ENCODE measurements around the gene ZCRB1.

ZCRB1 gene

DNA sequence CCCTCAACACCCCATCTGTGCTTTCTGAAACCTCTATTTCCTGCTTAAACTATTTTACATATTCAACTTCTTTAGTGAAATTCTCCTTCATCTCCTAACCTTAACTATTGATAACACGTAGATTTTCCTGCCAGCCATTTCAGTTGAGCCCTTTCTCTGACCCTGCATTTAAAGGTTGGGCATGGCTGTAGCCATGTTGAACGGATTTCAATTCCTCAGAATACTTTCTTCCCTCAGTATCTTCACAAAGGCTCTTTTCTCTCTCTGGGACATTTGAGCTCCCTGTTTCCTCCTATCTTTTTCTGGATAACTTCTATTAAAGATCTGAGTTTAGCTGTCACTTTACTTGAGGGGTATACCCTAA, 1.3 kb upstream of the ZCRB1 start:
- DNase-seq (ENCODE audit: low spot score), result no peak

DNA sequence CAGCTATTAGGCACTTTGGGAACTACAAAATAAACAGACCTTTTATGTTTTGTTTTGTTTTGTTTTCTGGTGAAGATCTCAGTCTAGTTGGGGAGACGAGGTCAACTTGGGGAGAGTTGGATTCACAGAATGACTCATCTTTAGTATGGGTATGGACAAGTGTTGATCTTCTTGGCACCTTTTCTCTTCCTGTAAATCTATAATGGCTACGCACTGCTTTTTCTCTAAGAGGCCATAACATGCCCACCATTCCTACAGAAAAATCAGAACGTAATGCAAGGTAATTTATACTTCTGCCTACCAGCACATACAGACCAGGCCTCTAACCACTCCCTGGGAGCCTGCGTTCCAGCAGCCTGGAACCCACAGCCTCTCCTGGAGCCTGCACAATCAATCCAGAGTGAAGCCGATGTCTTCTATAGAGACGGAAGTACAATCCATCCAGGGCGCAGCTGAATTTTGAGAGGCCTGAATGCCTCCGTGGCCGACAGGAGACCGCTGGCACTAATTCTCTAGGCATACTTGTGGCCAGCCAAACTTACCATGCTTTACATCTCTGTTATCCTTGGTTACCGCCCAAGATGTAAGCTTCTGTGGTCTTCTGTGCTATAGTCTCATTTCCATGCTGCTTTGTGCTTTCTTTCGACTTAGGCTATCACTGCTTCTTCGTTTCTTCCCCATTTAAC, 790 bp upstream of the ZCRB1 start:
- DNase-seq (ENCODE audit: low spot score), result peak; percentile 54

DNA sequence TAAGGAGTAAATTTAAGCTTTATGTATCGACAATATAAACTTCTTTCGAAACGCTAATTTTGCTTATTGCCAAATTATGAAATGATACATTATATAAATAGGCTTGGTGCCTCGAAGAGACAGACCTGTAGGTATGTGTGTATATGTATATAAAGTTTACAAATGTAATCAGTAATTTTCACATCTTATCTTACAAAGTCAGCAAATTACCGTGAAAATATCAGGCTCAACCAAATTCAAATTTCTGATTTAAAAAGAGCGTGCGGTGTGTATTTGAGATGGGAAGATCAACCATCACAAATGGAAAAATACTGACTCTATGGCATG, 605 bp downstream of the ZCRB1 start:
- no peak for DNase-seq (ENCODE audit: low spot score)

DNA sequence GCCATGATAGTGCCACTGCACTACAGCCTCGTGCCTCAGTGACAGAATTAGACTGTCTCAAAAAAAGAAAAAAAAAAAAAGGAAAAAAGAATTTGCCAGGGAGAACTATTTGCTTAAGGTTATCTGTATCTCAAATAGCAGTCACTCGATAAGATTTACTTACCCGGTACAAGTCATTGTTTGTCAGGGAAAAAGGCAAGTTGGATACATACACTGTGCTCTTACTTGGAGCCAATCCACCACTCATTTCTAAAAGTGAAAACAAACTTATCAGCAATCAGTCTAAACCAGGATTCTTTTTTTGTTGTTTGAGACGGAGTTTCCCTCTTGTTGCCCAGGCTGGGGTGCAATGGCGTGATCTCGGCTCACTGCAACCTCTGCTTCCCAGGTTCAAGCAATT, 2.0 kb downstream of the ZCRB1 start:
- DNase-seq (ENCODE audit: low spot score), result no peak

DNA sequence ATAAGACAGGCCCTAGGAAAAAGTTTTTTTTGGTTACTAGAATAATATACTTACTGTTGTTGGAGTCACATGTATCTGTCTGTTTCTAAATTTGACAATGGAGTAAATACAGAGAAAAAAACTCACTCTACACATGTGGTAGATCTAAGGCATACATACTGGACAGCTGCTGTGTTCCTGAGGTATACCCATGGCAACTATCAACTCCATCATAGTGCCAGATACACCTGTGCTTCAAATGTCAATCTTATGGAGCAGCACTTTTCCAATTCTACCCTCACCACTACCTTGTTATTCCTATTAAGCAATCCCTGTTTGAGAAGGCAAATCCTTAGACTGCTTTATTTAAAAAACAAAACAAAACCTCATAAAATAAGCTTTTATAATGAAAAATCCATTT, 3.3 kb downstream of the ZCRB1 start:
- DNase-seq (ENCODE audit: low spot score), result no peak

DNA sequence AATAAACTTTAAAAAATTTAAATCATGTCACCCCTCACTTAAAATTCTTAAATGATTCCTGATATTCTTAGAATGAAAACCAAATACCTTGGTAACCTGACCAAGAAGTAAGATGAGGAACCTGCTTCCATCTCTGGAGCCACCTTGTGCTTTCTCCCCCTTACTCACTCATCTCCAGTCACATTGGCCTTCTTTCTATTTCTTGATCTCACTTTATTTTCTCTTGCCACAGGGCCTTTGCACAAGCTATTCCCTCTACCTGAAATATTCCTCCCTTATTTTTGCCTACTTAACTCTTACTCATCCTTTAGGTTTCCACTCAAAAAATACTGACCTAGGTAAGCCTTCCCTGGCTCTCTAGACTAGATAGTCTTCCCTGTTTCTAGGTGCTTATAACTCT, 5.1 kb downstream of the ZCRB1 start:
- no peak for DNase-seq (ENCODE audit: low spot score)

DNA sequence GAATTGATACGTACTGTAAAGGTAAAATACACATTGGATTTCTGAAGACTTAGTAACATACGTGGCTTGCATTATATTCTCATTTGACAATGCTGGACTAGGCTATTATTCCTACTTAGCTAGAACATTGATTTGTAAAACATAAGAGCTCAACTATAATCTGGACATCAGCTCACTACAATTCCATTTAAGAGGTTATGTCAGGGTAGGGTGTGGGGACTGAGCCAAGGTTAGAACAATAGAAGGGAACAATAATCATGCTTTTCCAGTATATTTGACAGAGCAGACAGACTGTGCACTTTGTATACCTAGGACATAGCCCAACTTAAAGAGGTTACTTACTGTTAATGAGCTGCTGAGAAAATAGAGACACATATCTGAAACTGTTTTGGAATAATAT, 10.8 kb downstream of the ZCRB1 start:
- no peak for DNase-seq (ENCODE audit: low spot score)

DNA sequence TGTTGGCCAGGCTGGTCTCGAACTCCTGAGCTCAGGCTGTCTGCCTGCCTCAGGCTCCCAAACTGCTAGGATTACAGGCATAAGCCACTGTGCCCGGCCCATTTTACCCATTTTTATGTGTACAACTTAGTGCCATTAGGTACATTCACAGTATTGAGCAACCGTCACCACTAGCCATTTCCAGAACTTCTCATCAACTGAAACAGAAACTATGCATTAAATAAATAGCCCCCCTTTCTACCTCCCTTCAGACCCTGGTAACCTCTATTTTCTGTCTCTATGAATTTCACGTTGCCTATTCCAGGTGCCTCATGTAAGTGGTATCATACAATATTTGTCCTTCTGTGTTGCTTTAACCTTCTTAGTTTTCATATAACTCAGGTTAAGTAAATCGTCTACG, 15.9 kb downstream of the ZCRB1 start:
- DNase-seq (ENCODE audit: low spot score), result no peak

DNA sequence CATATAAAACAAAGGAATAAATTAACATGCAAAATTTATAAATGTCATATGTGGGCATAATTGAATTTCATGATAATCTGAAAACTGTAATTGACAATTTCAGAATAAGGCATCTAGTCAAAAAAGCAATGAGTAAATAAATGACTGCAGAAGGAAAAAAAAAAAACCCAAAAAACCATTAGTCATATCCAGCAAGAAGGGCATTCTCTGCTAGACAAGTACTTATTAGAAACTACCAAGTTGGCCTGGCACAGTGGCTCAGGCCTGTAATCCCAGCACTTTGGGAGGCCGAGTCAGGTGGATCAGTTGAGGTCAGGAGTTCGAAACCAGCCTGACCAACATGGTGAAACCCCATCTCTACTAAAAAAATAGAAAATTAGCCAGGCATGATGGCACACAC, 17.5 kb downstream of the ZCRB1 start:
- DNase-seq (ENCODE audit: low spot score), result no peak

DNA sequence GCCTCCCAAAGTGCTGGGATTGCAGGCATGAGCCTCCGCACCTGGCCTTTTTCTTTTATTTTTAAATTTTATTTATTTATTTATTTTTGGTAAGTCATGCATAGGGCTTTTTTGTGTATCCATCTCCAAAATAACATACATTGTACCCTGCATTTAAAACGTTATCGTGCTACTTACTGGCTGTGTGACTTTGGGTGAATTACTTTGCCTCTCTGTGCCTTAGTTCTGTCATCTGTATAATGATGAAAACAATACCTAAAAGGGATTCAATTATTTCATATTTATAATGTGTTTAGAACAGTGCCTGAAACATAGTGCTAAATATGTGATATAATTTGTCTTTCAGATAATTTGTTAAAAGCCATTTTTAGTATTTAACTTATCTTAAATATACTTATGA, 19.6 kb downstream of the ZCRB1 start:
- no peak for DNase-seq (ENCODE audit: low spot score)

DNA sequence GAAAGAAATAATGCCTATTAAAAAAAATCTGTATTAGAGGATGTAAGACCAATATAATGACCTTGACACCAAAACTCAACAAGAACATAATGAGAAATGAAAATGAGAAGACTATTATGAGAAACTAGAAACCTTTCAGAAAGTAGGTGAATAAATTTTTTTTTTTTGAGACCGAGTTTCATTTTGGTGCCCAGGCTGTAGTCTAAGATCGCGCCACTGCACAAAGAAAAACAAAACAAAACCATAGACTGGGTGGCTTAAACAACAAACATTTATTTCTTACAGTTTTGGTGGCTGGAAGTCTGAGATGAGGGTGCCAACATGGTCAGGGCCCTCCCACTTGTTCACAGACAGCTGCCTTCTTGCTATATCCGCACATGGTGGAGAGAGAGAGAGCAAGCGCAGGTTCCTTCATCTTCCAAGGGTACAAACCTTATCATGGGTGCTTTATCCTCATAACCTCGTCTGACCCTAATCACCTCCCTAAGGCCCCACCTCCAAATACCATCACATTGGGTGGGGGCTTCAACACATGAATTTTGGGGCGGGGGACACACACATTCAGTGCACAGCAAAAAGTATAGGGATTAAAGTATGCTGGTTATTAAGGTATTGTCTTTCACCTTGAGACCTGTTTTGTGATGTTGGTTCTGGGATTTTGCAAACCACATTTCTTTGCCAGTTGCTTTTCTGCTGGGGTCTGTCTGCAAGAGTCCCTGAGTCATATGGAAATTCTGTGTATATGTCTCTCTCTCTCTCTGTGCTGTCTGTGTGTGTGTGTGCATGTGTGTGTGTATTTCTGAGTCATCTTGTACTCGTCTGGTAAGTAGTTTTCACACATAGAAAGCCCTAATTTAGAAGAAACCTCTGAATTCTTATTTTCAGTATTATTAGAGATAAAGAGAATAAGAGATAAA, 26.2 kb downstream of the ZCRB1 start:
- DNase-seq (ENCODE audit: low spot score), result no peak

DNA sequence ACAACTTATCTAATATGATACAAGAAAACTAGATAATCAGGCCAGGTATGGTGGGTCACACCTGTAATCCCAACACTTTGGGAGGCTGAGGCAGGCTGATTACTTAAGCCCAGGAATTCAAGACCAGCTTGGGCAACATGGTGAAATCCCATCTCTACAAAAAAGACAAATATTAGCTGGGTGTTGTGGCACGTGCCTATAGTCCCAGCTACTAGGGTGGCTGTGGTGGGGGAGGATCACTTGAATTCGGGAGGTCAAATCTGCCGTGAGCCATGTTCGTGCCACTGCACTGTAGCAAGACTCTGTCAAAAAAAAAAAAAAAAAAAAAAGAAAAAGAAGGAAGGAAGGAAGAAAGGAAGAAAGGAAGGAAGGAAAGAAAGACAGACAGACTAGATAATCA, 27.0 kb downstream of the ZCRB1 start:
- DNase-seq (ENCODE audit: low spot score), result no peak

DNA sequence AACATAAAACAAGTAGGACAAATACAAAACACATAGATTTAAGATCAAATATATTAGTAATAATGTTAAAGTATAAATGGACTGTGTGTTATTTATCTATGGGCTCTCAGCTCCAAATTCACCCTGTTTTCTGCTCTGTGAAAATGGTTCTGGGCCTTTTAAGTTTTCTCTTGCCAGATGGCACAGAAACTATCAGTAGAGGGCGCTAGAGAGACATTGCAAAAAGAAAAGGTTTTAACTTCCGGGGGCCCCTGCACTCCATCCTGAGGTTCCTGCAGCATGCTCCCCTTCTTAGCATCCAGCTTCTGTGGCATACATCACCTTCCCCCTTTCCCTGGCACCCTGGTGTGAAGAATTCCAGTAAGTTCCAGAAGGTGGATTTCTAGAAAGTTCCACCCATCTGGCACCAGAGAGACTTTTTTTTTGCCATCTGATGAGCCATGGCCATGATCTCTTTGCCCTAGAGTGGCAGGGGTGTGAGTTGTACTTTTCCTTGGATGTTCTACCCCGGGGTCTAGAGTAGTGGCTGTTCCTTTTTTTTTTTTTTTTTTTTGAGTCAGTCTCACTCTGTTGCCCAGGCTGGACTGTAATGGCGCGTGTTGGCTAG, 29.3 kb downstream of the ZCRB1 start:
- no peak for DNase-seq (ENCODE audit: low spot score)

DNA sequence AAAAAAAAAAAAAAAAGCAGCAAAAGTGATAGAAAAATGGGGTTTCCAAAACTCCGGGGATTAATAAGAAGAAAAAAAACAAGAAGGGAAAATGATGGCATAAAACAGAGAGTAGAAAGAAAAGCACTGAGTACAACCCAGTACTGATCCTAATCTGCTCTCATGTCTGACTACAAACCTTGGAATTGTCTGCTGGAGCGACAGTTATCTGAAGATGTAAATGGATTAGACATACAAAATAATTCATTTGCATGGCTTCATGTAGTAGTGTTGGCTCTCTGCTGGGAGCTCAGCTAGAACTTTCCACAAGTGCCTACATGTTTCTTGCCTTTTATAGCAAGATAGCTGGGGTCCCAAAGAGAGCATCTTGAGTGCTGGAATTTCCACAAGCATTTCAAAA, 34.2 kb downstream of the ZCRB1 start:
- no peak for DNase-seq (ENCODE audit: low spot score)

DNA sequence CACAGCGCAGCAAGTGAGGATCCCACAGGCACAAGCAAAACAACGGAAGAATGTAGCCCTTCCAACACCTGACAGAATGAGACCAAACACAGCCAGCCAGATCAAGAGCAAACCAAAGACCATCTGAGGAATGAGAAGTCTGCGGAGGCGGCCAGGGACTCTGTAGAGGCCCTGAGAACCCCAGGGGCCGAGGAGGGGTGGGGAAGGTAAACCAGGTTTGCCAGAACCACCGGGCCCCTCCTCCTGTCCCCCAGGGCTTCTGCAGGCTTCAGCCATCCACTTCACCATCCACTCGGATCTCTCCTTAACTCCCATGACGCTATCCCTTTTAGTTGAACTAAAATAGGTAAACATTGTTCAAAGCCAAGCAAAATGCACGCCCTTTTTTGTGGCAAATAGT, 37.4 kb downstream of the ZCRB1 start:
- DNase-seq (ENCODE audit: low spot score), result no peak

DNA sequence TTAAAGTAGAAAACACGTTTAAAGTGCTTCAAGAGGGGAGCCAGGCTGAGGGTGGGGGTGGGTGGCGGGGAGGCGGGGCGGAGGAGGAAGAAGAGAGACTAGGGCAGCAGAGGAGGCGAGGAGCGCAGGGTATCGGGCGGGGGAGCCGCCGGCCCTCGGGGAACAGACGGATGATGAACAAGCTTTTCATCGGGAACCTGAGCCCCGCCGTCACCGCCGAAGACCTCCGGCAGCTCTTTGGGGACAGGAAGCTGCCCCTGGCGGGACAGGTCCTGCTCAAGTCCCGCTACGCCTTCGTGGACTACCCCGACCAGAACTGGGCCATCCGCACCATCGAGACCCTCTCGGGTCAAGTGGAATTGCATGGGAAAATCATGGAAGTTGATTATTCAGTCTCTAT, 39.2 kb downstream of the ZCRB1 start:
- DNase-seq (ENCODE audit: low spot score), result no peak

DNA sequence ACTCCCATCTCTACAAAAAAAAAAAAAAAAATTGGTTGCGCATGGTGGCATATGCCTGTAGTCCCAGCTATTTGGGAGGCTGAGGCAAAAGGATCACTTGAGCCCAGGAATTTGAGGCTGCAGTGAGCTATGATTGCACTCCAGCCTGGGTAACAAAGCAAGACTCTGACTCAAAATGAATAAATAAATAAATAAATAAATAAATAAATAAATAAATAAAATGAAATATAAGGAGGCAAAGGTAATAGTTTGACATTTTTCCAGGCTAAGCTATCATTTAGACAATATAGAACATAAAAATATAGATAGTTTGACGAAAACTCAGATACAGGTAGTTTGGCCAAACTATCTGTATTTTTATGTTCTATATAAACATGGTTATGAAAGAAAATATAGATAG, 40.5 kb downstream of the ZCRB1 start:
- DNase-seq (ENCODE audit: low spot score), result no peak

DNA sequence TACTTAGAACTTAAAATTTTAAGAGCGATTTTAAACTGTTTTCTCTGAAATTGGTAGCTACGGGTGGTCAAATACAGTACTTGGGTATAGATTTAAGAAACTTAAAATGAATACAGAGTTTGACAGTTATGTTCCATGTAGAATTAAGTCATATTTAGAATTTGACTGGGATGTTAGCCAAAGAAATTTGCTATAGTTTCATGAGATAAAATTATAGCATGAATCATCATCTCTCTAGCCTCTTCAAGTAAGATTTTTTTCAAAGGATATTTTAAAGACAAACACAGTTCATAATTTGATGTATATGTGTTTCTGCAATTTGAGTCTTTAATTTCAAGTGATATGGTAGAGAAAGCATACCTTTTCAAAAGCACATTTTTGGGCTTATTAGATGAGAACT, 41.0 kb downstream of the ZCRB1 start:
- no peak for DNase-seq (ENCODE audit: low spot score)

DNA sequence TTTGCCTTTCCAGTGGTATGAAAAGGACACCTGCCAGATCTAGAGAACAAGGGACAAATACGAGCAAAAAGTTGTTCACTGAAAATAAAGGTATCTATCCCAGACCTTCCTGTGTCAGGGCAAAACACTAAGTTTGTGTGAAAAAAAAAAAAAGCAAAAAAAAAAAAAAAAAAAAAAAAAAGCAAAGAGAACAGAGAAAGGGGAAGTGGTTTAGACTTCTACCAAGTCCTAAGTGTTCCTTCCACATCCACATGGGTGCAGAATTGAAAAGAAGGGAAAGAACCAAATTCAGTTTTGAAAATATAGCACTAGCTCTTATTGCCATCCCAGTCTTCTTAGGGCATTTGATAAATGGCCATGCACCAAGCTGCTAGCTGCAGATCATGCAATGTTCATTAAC, 41.7 kb downstream of the ZCRB1 start:
- DNase-seq (ENCODE audit: low spot score), result no peak

DNA sequence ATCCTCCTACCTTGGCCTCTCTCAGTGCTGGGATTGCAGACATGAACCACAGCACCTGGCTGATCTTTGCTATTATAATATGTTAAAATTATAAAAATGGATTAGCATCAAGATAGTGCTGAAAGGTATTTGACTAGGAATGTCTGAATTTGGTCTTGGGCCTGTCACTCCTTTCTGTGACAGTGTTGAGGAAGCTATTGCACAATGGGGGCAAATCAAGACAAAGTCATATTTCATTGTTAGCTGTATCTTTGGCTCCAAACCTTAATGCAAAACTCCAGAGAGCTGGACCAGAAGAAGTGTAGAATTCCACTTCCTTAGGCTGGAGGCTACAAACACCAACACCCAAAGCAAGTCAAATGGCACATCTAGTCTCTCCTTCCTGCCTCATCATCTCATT, 42.2 kb downstream of the ZCRB1 start:
- no peak for DNase-seq (ENCODE audit: low spot score)

DNA sequence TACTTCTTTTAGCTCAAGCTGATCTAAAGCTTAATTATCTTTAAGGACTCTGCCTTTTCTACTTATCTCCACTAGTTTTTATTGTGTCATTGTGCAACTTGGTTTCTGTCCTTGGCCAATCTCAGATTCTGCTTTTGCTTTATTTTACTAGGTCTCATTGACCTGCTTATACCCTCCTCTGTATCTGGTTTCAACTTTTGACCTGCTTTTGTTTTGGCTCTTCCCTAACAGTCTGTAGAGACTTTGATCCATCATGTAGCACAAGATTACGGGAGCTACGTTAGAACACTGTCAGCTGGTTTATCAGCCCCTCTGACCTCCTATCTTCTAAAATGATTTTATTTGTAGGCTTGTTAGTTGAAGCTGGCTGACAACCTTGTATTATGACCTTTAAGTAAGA, 43.6 kb downstream of the ZCRB1 start:
- no peak for DNase-seq (ENCODE audit: low spot score)

DNA sequence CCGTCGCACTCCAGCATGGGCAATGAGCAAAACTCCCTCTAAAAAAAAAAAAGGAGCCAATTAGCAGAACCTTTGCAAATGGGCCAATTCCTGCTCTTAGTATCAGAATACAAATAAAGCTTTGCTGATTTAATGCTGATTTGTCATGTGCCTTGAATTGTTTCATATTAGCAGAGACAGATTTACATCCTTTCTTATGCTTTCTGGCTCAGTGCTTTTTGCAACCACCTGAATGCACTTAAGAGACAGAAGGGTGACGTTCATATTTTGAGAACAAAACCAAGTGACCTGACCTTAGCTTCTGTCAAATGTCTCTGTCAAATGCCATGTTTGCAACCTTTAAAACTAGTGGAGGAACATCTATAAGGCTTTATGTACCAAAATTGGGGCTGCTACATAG, 44.0 kb downstream of the ZCRB1 start:
- DNase-seq (ENCODE audit: low spot score), result no peak

DNA sequence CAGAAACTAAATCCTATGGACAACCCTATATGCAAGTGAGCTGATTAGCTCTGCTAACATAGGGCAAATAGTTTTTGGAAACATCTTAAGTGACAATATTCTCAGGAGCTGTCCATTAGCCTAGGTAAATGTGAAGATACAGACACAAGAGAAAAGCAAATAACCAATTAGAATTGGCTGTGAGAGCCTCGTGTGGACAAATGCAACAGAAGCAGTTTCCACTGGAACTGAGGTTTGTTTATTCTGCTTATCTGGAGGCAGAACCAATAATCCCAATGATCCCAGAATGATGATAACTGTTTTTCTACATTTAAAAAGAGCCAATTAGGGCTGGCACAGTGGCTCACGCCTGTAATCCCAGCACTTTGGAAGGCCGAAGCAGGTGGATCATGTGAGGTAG, 44.6 kb downstream of the ZCRB1 start:
- DNase-seq (ENCODE audit: low spot score), result no peak

DNA sequence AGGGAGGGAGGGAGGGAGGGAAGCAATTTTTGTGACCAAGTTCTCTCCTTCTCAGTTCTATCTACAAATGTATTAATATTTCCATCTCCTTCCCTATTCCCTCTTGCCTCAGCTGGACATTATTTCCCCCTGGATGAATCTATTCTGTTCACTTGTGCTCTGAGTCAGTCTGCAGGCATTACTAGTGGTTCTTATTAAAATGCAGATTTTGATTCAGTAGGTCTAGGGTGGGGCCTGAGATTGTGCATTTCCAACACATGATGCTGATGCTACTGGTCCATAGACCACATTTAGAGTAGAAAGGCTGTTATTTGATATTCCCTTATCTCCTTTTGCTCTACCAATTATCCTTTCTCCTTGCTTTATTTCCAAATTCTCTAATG, 47.8 kb downstream of the ZCRB1 start:
- DNase-seq (ENCODE audit: low spot score), result no peak

Measured in GM03348 (cell line).